H9 (cell line): ENCODE data around the gene DNM1. TPM values are rescaled to one million over a fixed set of nuclear protein-coding genes. Genes with fewer than 3 reads are reported as not detected.

ENCODE experiments used
- DNase-seq: peaks from one replicate; pipeline ENCODE4 v3.0.0-alpha.2; 2017
- H2AFZ ChIP-seq: one replicate; pipeline ENCODE4 v1.6.1; 2013; ENCODE audit warnings: mild to moderate bottlenecking, low read length, control low read depth, moderate library complexity
- H2AK5ac ChIP-seq: 2 replicates; pipeline ENCODE4 v1.6.1; 2013; ENCODE audit warnings: low read length, control low read depth, mixed read lengths; ENCODE audit not compliant: insufficient read length
- H2BK120ac ChIP-seq: one replicate; pipeline ENCODE4 v1.6.1; 2013; ENCODE audit warnings: low read depth, mild to moderate bottlenecking, low read length, control low read depth, inconsistent platforms; ENCODE audit not compliant: poor library complexity, severe bottlenecking
- H2BK12ac ChIP-seq: 2 replicates; pipeline ENCODE4 v1.6.1; 2013; ENCODE audit warnings: low read length, control low read depth, mixed read lengths, low read depth; ENCODE audit not compliant: insufficient read length
- H2BK15ac ChIP-seq: 2 replicates; pipeline ENCODE4 v1.6.1; 2013; ENCODE audit warnings: low read depth, low read length, control low read depth
- H2BK20ac ChIP-seq: one replicate; pipeline ENCODE4 v1.6.1; 2013; ENCODE audit warnings: low read depth, mild to moderate bottlenecking, low read length, control low read depth, inconsistent platforms; ENCODE audit not compliant: poor library complexity, severe bottlenecking
- H2BK5ac ChIP-seq: 2 replicates; pipeline ENCODE4 v1.6.1; 2013; ENCODE audit warnings: low read length, control low read depth, mixed read lengths; ENCODE audit not compliant: insufficient read length
- H3K14ac ChIP-seq: 2 replicates; pipeline ENCODE4 v1.6.1; 2013; ENCODE audit warnings: low read length, control low read depth; ENCODE audit not compliant: insufficient read depth
- H3K18ac ChIP-seq: 2 replicates; pipeline ENCODE4 v1.6.1; 2013; ENCODE audit warnings: low read depth, mild to moderate bottlenecking, mixed read lengths, low read length, control low read depth; ENCODE audit not compliant: insufficient read length
- H3K23ac ChIP-seq: 2 replicates; pipeline ENCODE4 v1.6.1; 2013; ENCODE audit warnings: low read length, control low read depth, mixed read lengths, low read depth; ENCODE audit not compliant: insufficient read length
- H3K23me2 ChIP-seq: 2 replicates; pipeline ENCODE4 v1.6.1; 2013; ENCODE audit warnings: low read depth, mild to moderate bottlenecking, mixed read lengths, low read length, control low read depth; ENCODE audit not compliant: insufficient read length, poor library complexity, severe bottlenecking
- H3K27ac ChIP-seq: 2 replicates; pipeline ENCODE4 v1.5.1; 2013; ENCODE audit warnings: low read length, control low read depth, mixed read lengths, low read depth; ENCODE audit not compliant: insufficient read length
- H3K27me3 ChIP-seq: 2 replicates; pipeline ENCODE4 v1.6.1; 2013; ENCODE audit warnings: low read length, control low read depth, inconsistent platforms; ENCODE audit not compliant: insufficient read depth
- H3K4ac ChIP-seq: 2 replicates; pipeline ENCODE4 v1.6.1; 2013; ENCODE audit warnings: low read depth, mild to moderate bottlenecking, control low read depth, inconsistent platforms, low read length, moderate library complexity
- H3K4me1 ChIP-seq: 2 replicates; pipeline ENCODE4 v1.6.1; 2013; ENCODE audit warnings: low read length, control low read depth, inconsistent platforms; ENCODE audit not compliant: insufficient read depth
- H3K4me2 ChIP-seq: 2 replicates; pipeline ENCODE4 v1.6.1; 2013; ENCODE audit warnings: low read length, control low read depth, mixed read lengths; ENCODE audit not compliant: insufficient read length, insufficient read depth
- H3K56ac ChIP-seq: 2 replicates; pipeline ENCODE4 v1.6.1; 2013; ENCODE audit warnings: low read depth, mild to moderate bottlenecking, mixed read lengths, low read length, control low read depth; ENCODE audit not compliant: insufficient read length
- H3K79me1 ChIP-seq: 2 replicates; pipeline ENCODE4 v1.6.1; 2013; ENCODE audit warnings: low read depth, mild to moderate bottlenecking, moderate library complexity, low read length, control low read depth, inconsistent platforms; ENCODE audit not compliant: insufficient read depth, poor library complexity, severe bottlenecking
- H3K79me2 ChIP-seq: 2 replicates; pipeline ENCODE4 v1.6.1; 2013; ENCODE audit warnings: low read length, control low read depth, inconsistent platforms; ENCODE audit not compliant: insufficient read depth
- H3K9ac ChIP-seq: 2 replicates; pipeline ENCODE4 v1.6.1; 2013; ENCODE audit warnings: low read length, control low read depth, mixed read lengths; ENCODE audit not compliant: insufficient read length; ENCODE audit errors: extremely low read depth
- H3K9me3 ChIP-seq: one replicate; pipeline ENCODE4 v1.6.1; 2013; ENCODE audit warnings: low read depth, low read length, inconsistent platforms; ENCODE audit not compliant: control insufficient read depth
- H3T11ph ChIP-seq: one replicate; pipeline ENCODE4 v1.6.1; 2013; ENCODE audit warnings: mild to moderate bottlenecking, low read length, control low read depth, inconsistent platforms
- H4K20me1 ChIP-seq: one replicate; pipeline ENCODE4 v1.6.1; 2013; ENCODE audit not compliant: control insufficient read depth, insufficient read length, insufficient read depth
- H4K5ac ChIP-seq: 2 replicates; pipeline ENCODE4 v1.6.1; 2013; ENCODE audit warnings: low read depth, mild to moderate bottlenecking, mixed read lengths, low read length, control low read depth; ENCODE audit not compliant: insufficient read length
- H4K8ac ChIP-seq: replicated peaks from 2 replicates; pipeline ENCODE4 v1.6.1; 2013; ENCODE audit warnings: low read length, control low read depth, mixed read lengths, low read depth; ENCODE audit not compliant: insufficient read length
- H4K91ac ChIP-seq: 2 replicates; pipeline ENCODE4 v1.6.1; 2013; ENCODE audit warnings: low read depth, mild to moderate bottlenecking, moderate library complexity, mixed read lengths, low read length, control low read depth; ENCODE audit not compliant: insufficient read length
- H3K27ac Mint-ChIP-seq, 3 experiments: 2 replicates in 2 of 3; 3 replicates in 1 of 3; pipeline ENCODE4 v1.8.0; 2020 to 2021; ENCODE audit warnings: mixed read lengths in 3 of 3, mild to moderate bottlenecking in 1 of 3, moderate library complexity in 1 of 3
- H3K27me3 Mint-ChIP-seq: 2 replicates; pipeline ENCODE4 v1.8.0; 2021; ENCODE audit warnings: low read depth, mild to moderate bottlenecking, moderate library complexity, mixed read lengths
- H3K36me3 Mint-ChIP-seq, 3 experiments: 2 replicates in 2 of 3; 3 replicates in 1 of 3; pipeline ENCODE4 v1.8.0; 2020 to 2021; ENCODE audit warnings: low read depth in 3 of 3, mixed read lengths in 3 of 3; ENCODE audit not compliant: insufficient read depth in 1 of 3
- H3K4me1 Mint-ChIP-seq, 2 experiments: 2 replicates each; pipeline ENCODE4 v1.8.0; 2020; ENCODE audit warnings: mixed read lengths in 2 of 2
- H3K4me3 Mint-ChIP-seq, 2 experiments: 2 replicates in 1 of 2; 3 replicates in 1 of 2; pipeline ENCODE4 v1.8.0; 2020 to 2021; ENCODE audit warnings: mild to moderate bottlenecking in 2 of 2, mixed read lengths in 2 of 2, moderate library complexity in 1 of 2
- H3K9me3 Mint-ChIP-seq, 2 experiments: 2 replicates in 1 of 2; 3 replicates in 1 of 2; pipeline ENCODE4 v1.8.0; 2020; ENCODE audit warnings: mild to moderate bottlenecking in 2 of 2, mixed read lengths in 2 of 2, moderate library complexity in 1 of 2
- CTCF ChIP-seq: fragments of 200-600 bp; sonication (generic); conservative IDR thresholded peaks from 3 replicates; pipeline ENCODE4 v1.8.0; 2021; ENCODE audit warnings: antibody characterized with exemption, mild to moderate bottlenecking
- WGBS: extraction: QIAGEN DNeasy Blood & Tissue Kit; methylation state at CpG from one replicate; pipeline ENCODE4 v1.1.7; 2013; ENCODE audit warnings: missing lambda C conversion rate, low lambda C conversion rate, mixed read lengths; ENCODE audit not compliant: insufficient read length; ENCODE audit errors: extremely low coverage; 5-methylcytosine and 5-hydroxymethylcytosine counted together
- total RNA-seq: library from RNA; stranded (reverse); gene quantifications from 2 replicates; pipeline ENCODE4 v1.2.1, GENCODE V29; 2021

The DNM1 gene
- total RNA-seq, 1 experiment from 2014 or later: 58.0 TPM

- H3K4me2 ChIP-seq: no peak overlapping the region
- no peaks in the 10 kb centered on the region for H3K9me3 ChIP-seq
- H4K20me1 ChIP-seq: no peaks in the 10 kb centered on the region
- Mint-ChIP-seq H3K36me3 (peaks cover 16 to 38% (median 23%) of the 10 kb centered on the region in 3 experiments; a peak in 6 of 7 replicates), H3K4me3 (0 out of 5 replicates have a peak overlapping the region, but pooled peaks of 1 of the 2 experiments have one; percentile 8), H3K27me3 (peaks cover 6% of the 10 kb centered on the region), H3K9me3 (no peaks in the 10 kb centered on the region; a peak in 1 of 5 replicates), H3K27ac (peak overlapping the region in 1 of 3 experiments; percentile 67; a peak in 1 of 7 replicates), H3K4me1 (peaks cover 14 to 36% of the 10 kb centered on the region in 2 experiments)
- no peak overlapping the region for H2BK15ac ChIP-seq
- TF ChIP-seq CTCF: no peak
- H3K79me2 ChIP-seq: peaks cover 3% of the 10 kb centered on the region
- peaks cover 4% of the 10 kb centered on the region for H3K23me2 ChIP-seq
- H2BK20ac ChIP-seq: no peak overlapping the region
- WGBS: no CpG with 5 or more reads among the region's 31 CpGs
- no peak overlapping the region for H2BK12ac ChIP-seq
- no peaks in the 10 kb centered on the region for H3K27me3 ChIP-seq
- H4K8ac ChIP-seq: no peak overlapping the region
- no peak overlapping the region for H2AFZ ChIP-seq
- no peaks in the 10 kb centered on the region for H3K79me1 ChIP-seq
- no peak for DNase-seq
- H2AK5ac ChIP-seq: no peak overlapping the region
- H4K5ac ChIP-seq: no peak overlapping the region
- no peak overlapping the region for H3K14ac ChIP-seq
- H4K91ac ChIP-seq: no peak overlapping the region
- H3K4me1 ChIP-seq: no peaks in the 10 kb centered on the region
- no peak overlapping the region for H3K56ac ChIP-seq
- no peak overlapping the region for H3T11ph ChIP-seq
- no peak overlapping the region for H2BK120ac ChIP-seq
- H3K4ac ChIP-seq: no peak overlapping the region
- H2BK5ac ChIP-seq: no peak overlapping the region
- H3K9ac ChIP-seq: no peak overlapping the region
- no peak overlapping the region for H3K23ac ChIP-seq
- H3K18ac ChIP-seq: no peak overlapping the region
- no peak overlapping the region for H3K27ac ChIP-seq
These were observed 50.2 kb downstream of the DNM1 start for GRCh38 chr9:128253140-128253990.
